ENCODE results near the gene FNBP1L.

DNA sequence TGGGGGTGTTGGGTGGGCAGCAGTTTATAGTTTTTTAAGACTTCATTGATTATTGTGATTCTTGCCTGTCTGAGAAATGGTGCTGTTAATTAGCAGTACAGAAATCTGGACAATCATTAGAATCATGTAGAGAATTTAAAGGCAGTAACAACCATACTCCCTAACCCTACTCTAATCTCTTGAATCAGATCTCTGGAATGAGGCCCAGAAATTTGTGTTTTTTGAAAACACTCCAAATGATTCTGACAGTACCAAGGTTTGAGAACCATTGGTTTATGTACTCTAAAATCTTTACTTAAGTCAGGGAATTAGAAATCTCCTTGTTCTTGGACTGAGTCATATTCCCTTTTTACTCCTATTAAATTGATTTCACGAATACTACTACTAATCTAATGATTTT, 24.0 kb downstream of the FNBP1L start:
- no peak for TF ChIP-seq POLR2A (IDR thresholded peaks at IDR 0.05)
- TF ChIP-seq, protein P1, sequence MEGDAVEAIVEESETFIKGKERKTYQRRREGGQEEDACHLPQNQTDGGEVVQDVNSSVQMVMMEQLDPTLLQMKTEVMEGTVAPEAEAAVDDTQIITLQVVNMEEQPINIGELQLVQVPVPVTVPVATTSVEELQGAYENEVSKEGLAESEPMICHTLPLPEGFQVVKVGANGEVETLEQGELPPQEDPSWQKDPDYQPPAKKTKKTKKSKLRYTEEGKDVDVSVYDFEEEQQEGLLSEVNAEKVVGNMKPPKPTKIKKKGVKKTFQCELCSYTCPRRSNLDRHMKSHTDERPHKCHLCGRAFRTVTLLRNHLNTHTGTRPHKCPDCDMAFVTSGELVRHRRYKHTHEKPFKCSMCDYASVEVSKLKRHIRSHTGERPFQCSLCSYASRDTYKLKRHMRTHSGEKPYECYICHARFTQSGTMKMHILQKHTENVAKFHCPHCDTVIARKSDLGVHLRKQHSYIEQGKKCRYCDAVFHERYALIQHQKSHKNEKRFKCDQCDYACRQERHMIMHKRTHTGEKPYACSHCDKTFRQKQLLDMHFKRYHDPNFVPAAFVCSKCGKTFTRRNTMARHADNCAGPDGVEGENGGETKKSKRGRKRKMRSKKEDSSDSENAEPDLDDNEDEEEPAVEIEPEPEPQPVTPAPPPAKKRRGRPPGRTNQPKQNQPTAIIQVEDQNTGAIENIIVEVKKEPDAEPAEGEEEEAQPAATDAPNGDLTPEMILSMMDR (IDR thresholded peaks at IDR 0.05), result no peak
